Measurements from ENCODE around the gene LMBRD1. TPM values are rescaled to one million over a fixed set of nuclear protein-coding genes. Genes with fewer than 3 reads are reported as not detected.

The LMBRD1 gene
- total and polyA plus RNA-seq, 8 donors = 9.8 to 83.0 (median 28.1) TPM

DNA sequence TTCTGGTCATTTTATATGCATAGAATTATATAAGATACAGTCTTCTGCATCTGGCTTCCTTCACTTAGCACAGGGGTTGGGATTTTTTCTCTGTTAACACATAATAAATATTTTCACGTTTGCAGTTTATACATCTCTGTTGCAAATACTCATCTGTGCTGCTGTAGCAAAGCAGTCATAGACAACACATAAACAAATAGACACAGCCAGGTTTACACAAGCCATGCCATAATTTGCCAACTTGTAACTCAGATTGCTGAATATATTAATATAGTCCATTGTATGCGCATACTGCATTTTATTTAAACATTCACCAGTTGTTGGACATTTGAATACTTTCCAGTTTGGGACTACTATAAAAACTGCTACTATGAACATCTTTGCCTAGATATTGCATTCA, 35.0 kb downstream of the LMBRD1 start:
- no peaks in the 10 kb centered on the region for H3K9me3 ChIP-seq
- DNase-seq = no peak
- no peaks in the 10 kb centered on the region for H3K36me3 ChIP-seq
- H3K4me3 ChIP-seq = no peak overlapping the region
- no peak overlapping the region for H3K27ac ChIP-seq
- 75 to 83% (median 82%) methylated on average over 2 of the region's 2 CpGs for WGBS, 5 donors
- TF ChIP-seq EP300 (IDR thresholded peaks at IDR 0.05) (no peak), POLR2AphosphoS5 (IDR thresholded peaks at IDR 0.05) (no peak), POLR2A (IDR thresholded peaks at IDR 0.05) (no peak)
- TF ChIP-seq, protein P1, sequence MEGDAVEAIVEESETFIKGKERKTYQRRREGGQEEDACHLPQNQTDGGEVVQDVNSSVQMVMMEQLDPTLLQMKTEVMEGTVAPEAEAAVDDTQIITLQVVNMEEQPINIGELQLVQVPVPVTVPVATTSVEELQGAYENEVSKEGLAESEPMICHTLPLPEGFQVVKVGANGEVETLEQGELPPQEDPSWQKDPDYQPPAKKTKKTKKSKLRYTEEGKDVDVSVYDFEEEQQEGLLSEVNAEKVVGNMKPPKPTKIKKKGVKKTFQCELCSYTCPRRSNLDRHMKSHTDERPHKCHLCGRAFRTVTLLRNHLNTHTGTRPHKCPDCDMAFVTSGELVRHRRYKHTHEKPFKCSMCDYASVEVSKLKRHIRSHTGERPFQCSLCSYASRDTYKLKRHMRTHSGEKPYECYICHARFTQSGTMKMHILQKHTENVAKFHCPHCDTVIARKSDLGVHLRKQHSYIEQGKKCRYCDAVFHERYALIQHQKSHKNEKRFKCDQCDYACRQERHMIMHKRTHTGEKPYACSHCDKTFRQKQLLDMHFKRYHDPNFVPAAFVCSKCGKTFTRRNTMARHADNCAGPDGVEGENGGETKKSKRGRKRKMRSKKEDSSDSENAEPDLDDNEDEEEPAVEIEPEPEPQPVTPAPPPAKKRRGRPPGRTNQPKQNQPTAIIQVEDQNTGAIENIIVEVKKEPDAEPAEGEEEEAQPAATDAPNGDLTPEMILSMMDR (IDR thresholded peaks at IDR 0.05) = no peak
- intact Hi-C loops (cut with DNase I; ENCODE audit: low total_unique reads) = no loop called here
- peaks cover 0 to 32% (median under 1%) of the 10 kb centered on the region in 4 donors for H3K4me1 ChIP-seq
- no peaks in the 10 kb centered on the region for H3K27me3 ChIP-seq

DNA sequence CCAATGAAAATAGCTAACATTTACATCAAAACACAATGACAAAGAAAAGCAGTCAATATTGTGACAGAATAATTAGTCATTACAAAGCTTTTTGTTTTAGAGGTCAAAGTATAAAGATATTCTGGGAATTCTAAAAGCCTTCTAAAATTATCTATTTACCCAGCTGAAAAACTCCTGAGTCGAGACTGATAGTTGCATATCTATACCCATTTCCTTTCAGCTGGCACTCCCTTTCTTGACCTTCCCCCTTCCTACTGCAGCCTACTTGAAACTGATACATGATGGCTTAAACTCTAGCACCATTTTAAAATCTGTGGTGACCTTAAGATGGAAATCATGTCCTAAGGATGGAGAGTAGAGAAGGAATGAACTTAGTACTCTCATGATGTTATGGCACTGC, 38.6 kb downstream of the LMBRD1 start:
- DNase-seq = no peak
- Histone ChIP-seq H3K4me1 (peaks cover 0 to 24% (median 0%) of the 10 kb centered on the region in 4 donors), H3K27ac (no peak overlapping the region), H3K36me3 (peaks cover 0 to 5% (median 0%) of the 10 kb centered on the region in 4 donors), H3K4me3 (no peak overlapping the region), H3K9me3 (no peaks in the 10 kb centered on the region), H3K27me3 (no peaks in the 10 kb centered on the region)
- WGBS, 5 donors = 5 to 28% (median 9%) methylated on average over 1 of the region's 1 CpG
- intact Hi-C loops (cut with DNase I; ENCODE audit: low total_unique reads) = no loop called here
- TF ChIP-seq POLR2A (IDR thresholded peaks at IDR 0.05) (no peak), POLR2AphosphoS5 (IDR thresholded peaks at IDR 0.05) (no peak)

GRCh38 chr6:69756907-69757306, 39.9 kb downstream of the LMBRD1 start:
- Histone ChIP-seq H3K4me1 (peaks cover 0 to 24% (median 5%) of the 10 kb centered on the region in 4 donors), H3K27ac (no peak overlapping the region), H3K4me3 (no peak overlapping the region), H3K27me3 (no peaks in the 10 kb centered on the region), H3K9me3 (no peaks in the 10 kb centered on the region), H3K36me3 (peaks cover 0 to 6% (median 0%) of the 10 kb centered on the region in 4 donors)
- 78 to 88% (median 82%) methylated on average over 1 of the region's 1 CpG for WGBS, 5 donors
- no peak for DNase-seq
- TF ChIP-seq EP300 (IDR thresholded peaks at IDR 0.05) = no peak
- TF ChIP-seq POLR2AphosphoS5 (IDR thresholded peaks at IDR 0.05) = no peak
- no peak for TF ChIP-seq POLR2A (IDR thresholded peaks at IDR 0.05)
- TF ChIP-seq, protein P1 (IDR thresholded peaks at IDR 0.05) = no peak
- intact Hi-C loops (cut with DNase I; ENCODE audit: low total_unique reads) = no loop called here

GRCh38 chr6:69756366-69756765, 40.4 kb downstream of the LMBRD1 start:
- H3K9me3 ChIP-seq = no peaks in the 10 kb centered on the region
- no peak for DNase-seq
- no peak overlapping the region for H3K27ac ChIP-seq
- peaks cover 0 to 24% (median 7%) of the 10 kb centered on the region in 4 donors for H3K4me1 ChIP-seq
- H3K4me3 ChIP-seq = no peak overlapping the region
- TF ChIP-seq POLR2AphosphoS5 (IDR thresholded peaks at IDR 0.05) = no peak
- TF ChIP-seq EP300 (IDR thresholded peaks at IDR 0.05) = no peak
- TF ChIP-seq POLR2A (IDR thresholded peaks at IDR 0.05) = no peak
- TF ChIP-seq, protein P1 (IDR thresholded peaks at IDR 0.05) = no peak
- H3K36me3 ChIP-seq = peaks cover 0 to 6% (median under 1%) of the 10 kb centered on the region in 4 donors
- intact Hi-C loops (cut with DNase I; ENCODE audit: low total_unique reads) = no loop called here
- H3K27me3 ChIP-seq = no peaks in the 10 kb centered on the region

DNA sequence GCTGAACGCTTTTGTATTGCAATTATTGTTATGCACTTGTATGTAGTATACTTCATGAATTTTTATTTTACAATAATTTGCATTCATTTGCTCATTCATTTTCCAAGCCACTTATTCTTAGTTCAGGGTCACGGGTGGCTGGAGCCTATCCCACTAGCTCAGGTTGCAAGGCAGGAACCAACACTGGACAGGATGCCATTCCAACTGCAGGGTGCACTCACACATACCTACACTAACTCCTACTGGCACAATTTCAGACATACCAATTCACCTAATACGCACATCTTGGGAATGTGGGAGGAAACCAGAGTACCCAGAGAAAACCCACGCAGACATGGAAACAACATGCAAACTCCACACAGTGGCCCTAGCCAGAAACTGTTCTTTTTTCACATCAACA, 61.8 kb downstream of the LMBRD1 start:
- intact Hi-C loops (cut with DNase I; ENCODE audit: low total_unique reads) = no loop called here
- H3K27ac ChIP-seq = no peak overlapping the region
- H3K27me3 ChIP-seq = no peaks in the 10 kb centered on the region
- H3K9me3 ChIP-seq = no peaks in the 10 kb centered on the region
- peaks cover 0 to 22% (median 20%) of the 10 kb centered on the region in 4 donors for H3K36me3 ChIP-seq
- WGBS, 5 donors = 86 to 94% (median 93%) methylated on average over 4 of the region's 4 CpGs
- TF ChIP-seq, protein P1 (IDR thresholded peaks at IDR 0.05) = no peak
- TF ChIP-seq EP300 (IDR thresholded peaks at IDR 0.05) (no peak), POLR2AphosphoS5 (IDR thresholded peaks at IDR 0.05) (no peak), POLR2A (IDR thresholded peaks at IDR 0.05) (no peak)
- H3K4me1 ChIP-seq = peaks cover 0 to 2% (median 0%) of the 10 kb centered on the region in 4 donors
- H3K4me3 ChIP-seq = no peak overlapping the region
- no peak for DNase-seq
